Activated CD8-positive, alpha-beta memory T cell treated with anti-CD3 and anti-CD28 coated beads for 24 hours (primary cell): ENCODE measurements around the gene PCDHGC3.
A peak's percentile ranks its signal among the peaks of the same experiment; 100 is the strongest.

Experiments
- DNase-seq: peaks from one replicate; pipeline ENCODE4 v3.0.0-alpha.2; 2020

PCDHGC3 gene

DNA sequence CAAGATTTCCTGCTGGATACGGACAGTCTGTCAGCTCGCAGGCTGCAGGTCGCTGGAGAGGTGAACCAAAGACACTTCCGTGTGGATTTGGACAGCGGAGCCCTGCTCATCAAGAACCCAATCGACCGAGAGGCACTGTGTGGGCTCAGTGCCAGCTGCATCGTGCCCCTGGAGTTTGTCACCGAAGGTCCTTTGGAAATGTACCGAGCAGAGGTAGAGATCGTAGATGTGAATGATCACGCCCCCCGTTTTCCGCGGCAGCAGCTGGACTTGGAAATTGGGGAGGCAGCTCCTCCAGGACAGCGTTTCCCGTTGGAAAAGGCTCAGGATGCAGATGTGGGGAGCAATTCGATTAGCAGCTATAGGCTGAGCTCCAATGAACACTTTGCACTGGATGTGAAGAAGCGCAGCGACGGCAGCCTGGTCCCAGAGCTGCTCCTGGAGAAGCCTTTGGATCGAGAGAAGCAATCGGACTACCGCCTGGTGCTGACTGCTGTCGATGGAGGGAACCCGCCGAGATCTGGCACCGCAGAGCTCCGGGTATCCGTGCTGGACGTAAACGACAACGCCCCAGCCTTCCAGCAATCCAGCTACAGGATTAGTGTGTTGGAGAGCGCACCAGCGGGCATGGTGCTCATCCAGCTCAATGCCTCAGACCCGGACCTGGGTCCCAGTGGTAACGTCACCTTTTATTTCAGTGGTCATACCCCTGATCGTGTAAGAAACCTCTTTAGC is 9.7 kb downstream of the PCDHGC3 start:
- DNase-seq: peak; percentile 54

DNA sequence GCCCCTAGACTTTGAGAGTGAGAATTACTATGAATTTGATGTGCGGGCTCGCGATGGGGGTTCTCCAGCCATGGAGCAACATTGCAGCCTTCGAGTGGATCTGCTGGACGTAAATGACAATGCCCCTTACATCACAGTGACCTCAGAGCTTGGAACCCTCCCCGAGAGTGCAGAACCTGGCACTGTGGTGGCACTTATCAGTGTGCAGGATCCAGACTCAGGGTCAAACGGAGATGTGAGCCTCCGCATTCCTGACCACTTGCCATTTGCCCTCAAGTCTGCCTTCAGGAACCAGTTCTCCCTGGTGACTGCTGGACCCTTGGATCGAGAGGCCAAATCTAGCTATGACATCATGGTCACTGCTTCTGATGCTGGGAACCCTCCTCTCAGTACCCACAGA is 10.3 kb downstream of the PCDHGC3 start:
- DNase-seq: peak; percentile 47

DNA sequence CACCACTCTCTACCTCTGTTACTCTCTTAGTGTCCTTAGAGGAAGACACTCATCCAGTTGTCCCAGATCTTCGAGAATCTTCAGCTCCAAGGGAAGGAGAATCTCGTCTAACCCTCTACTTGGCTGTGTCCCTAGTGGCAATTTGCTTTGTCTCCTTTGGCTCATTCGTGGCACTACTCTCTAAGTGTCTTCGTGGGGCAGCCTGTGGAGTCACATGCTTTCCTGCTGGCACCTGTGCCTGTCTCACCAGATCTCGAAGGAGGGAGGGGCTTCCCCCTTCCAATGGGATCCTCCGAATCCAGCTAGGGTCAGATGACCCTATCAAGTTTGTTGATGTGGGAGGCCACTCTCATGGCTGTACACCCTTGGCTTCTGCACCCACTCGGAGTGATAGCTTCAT is 11.4 kb downstream of the PCDHGC3 start:
- peak; percentile 48 for DNase-seq

DNA sequence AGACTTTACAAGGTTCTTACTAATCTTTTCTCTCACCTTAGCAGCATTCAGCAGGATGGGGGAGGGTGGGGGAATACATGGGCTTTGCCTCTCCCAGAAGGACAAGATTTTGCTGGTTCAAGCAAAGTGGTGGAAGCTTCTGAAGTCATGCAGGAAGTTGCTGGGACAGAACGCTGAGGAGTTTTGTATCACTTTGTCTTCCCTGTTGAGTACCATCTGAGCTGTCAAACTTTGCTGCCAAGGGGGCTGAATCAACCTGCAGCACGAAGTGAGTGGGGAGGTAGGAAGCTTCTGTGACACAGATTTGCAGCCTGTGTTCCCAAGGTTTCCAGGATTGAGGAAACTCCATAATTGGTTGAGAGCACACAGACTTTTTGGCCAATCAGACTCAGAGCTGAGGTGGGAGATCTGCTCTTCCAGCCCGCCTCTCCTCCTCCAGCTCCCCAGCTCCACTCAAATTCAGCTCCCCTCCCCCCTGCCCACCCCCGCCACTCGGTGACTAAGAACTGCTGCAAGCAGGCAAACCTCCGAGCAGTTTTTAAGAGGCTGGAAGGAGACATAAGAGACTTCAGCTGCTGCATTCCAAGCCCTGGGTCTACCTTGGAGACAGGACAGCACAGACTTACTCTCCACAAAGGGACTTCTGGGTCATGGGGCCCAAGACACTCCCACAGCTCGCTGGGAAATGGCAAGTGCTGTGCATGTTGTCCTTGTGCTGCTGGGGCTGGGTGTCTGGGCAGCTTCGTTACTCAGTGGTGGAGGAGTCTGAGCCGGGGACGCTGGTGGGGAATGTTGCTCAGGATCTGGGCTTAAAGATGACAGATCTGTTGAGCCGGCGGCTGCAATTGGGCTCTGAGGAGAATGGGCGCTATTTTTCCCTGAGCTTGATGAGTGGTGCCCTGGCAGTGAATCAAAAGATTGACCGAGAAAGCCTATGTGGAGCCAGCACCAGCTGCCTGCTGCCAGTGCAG is 13.1 kb downstream of the PCDHGC3 start, which contains the start of gene PCDHGC5:
PCDHGC5 (plus strand) TSS at position 491 of the 971 bp plus-strand sequence; CDS start at position 651, 160 bp downstream.
- peak; percentile 28 for DNase-seq

DNA sequence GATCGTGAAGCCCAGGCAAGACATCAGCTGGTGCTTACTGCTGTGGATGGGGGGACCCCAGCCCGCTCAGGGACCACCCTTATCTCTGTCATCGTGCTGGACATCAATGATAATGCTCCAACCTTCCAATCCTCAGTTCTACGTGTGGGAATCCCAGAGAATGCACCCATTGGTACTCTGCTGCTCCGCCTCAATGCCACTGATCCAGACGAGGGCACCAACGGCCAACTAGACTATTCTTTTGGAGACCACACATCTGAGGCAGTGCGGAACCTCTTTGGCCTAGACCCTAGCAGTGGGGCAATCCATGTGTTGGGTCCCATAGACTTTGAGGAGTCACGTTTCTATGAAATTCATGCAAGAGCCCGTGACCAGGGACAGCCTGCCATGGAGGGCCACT is 14.1 kb downstream of the PCDHGC3 start:
- DNase-seq: no peak

DNA sequence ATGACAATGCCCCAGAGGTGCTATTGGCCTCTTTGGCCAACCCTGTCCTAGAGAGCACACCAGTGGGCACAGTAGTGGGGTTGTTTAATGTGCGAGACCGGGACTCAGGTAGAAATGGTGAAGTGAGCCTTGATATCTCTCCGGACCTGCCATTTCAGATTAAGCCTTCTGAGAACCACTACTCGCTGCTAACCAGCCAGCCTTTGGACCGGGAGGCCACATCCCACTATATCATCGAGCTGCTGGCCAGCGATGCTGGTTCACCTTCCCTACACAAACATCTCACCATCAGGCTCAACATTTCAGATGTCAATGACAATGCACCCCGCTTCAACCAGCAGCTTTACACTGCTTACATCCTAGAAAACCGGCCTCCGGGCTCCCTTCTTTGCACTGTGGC is 14.5 kb downstream of the PCDHGC3 start:
- no peak for DNase-seq

DNA sequence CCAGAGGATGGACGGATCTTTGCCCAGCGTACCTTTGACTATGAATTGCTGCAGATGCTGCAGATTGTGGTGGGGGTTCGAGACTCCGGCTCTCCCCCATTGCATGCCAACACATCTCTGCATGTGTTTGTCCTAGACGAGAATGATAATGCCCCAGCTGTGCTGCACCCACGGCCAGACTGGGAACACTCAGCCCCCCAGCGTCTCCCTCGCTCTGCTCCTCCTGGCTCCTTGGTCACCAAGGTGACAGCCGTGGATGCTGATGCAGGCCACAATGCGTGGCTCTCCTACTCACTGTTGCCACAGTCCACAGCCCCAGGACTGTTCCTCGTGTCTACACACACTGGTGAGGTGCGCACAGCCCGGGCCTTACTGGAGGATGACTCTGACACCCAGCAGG is 15.0 kb downstream of the PCDHGC3 start:
- DNase-seq: no peak

DNA sequence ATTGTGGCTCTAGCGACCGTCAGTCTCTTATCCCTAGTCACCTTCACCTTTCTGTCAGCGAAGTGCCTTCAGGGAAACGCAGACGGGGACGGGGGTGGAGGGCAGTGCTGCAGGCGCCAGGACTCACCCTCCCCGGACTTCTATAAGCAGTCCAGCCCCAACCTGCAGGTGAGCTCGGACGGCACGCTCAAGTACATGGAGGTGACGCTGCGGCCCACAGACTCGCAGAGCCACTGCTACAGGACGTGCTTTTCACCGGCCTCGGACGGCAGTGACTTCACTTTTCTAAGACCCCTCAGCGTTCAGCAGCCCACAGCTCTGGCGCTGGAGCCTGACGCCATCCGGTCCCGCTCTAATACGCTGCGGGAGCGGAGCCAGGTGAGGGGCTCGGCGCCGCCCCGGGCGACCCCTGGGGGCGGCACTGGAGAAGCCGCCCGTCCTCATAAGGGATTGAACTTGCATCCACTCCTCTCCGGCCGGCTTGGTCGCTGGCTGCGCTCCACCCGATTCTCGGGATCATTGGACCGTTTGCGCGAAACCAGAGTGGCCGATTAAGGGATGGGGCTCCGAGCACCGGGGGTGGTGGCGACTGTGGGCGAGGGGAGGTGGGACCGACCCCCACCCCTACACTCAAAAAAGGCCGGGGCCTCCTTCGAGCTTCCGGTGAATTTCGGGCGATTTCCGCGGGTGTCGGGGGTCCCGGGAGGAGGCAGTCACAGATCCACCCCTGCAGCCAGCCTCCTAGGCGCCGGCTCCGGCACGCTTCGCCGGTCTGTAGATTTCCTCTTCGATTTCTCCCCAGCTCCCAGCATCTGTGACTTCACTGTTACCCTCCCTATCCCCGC is 15.8 kb downstream of the PCDHGC3 start:
- DNase-seq: no peak

DNA sequence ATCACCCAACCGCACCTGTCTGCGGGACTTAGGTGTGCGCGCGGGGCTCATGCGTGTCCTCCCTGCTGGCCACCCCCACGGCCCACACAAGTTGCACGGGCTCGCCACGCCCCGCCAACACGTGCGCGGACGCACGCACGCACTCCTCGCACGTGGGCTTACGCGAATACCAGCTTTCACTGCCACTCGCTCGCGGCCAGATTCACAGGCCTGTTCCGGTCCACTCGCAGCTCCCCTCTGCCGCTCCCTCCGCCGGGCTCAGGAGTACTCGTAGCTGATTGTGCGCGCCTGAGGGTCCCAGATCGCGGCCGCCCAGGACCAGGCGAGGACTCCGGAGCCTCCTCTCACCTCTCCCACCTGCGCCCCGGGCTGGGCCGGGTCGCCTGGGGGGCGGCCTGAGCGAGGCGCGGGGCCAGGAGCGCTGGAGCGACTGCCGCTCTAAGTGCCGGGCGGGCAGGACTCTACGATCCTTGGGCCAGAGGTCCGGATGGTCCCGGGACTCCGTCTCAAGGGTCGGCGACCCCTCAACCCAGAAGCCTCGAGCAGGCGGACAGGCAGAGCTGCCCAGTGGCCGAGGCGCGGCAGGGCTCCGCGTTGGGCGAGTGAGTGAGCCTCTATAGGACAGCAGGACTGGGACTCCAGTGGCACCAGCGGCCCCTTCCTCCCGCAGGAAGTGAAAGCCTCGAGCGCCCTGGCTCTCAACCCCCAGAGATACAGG is 16.6 kb downstream of the PCDHGC3 start:
- DNase-seq: no peak

DNA sequence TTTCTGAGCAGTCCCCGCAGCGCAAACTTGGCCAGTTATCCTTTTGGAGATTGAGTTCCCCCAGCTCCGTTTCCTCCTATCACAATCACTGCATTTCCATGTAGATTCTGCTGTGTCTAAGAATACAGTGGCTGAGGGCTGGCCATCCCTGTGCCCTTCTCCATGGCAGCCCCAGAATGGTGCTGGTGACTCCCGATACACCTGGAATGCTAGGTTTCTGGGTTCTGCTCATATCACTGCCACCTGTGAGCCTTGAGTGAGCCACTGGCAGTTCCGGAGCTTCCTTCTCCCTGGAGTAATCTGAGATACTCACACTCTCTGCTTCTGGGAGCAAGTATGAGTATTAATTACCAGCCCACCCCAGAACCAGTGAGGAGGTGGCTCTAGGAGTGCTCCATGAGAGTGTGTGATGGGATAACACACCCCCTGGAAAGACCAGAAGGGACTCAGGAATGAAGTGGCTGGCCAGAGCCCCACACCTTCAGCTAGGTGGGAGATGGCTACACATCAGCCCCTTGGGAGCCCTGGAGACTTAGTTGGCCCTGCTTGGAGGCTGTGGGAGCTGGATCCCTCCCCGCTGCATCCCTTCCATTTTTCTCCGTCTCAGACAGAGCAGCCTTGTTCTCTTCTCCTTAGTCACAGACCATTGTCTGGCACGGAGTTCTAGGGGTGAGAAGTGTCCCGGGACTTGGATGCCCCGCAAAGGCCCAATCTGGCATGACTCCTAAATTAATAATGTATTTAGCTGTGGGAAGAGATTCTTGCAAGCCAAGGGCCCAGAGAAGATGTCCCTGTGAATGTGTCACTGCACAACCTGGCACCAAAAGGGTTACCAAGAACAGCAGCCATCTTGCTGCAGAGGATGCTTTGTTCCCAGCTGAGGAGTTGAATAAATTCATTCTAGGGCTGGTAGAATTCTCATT is 18.0 kb downstream of the PCDHGC3 start:
- DNase-seq: no peak

DNA sequence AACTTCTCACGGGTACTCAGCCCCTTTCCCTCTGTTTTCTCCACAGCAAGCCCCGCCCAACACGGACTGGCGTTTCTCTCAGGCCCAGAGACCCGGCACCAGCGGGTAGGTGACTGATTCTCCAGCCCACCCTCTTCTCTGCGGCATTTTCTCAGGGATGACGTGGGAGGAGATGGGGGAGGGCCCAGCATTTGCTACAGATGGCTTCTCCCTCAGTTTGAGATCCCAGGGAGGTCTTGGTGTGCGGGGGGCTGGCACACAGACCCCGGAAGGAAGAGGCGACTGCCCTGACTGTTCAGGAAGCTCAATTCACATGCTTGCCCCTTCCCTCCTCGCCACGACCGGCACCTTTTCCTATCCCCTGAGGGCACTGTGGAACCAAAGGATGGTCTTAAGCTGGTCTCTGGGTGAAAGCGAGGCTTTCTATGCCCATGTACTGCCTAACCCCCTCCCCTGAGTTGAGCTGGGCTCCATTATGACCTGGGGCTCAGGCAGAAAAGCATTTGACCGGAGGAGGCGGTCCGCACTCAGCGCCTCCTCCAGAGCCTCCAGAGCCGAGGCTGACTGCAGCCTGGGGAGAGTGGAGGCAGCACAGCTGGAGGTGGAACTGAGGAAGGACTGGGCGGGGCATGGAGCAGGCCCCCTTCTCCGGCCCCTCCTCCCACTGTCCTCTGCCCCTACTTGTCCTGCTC is 19.1 kb downstream of the PCDHGC3 start:
- no peak for DNase-seq

DNA sequence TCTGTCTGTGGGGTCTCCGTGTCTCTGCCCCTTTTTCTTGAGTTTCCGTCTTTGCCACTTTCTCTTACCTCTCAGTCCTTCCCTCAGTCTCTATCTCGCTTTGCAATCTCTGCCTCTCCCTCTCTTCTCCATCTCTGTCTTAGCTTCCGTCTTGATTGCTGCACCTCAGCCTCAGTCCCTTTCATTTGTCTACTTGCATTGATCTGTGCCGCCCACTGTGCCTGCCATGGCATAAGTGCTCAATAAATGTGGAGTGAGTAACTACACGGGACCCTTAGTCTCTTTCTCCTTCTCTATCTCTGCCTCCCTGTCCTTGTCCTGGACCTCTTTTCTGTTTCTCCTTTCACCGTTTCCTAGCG is 19.7 kb downstream of the PCDHGC3 start:
- no peak for DNase-seq

DNA sequence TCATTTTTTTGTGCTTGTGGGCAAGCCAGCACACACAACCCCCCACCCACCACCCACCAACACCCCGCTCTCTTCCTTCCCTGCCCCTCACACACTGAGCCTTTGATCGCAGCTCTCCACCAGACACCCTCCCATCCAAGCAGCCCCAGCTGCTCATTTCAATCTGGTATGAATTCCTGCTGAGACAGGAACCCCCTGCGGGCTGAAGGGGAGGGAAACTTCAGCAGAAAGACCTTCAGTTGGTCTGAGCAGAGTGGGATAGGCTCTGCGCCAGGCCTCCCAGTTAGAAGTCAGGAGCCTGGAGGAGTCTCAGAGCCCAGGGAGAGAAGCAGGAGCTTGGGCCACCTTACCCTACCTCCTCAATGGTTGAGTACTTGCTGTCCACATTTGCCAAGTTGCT is 20.3 kb downstream of the PCDHGC3 start:
- DNase-seq: no peak

DNA sequence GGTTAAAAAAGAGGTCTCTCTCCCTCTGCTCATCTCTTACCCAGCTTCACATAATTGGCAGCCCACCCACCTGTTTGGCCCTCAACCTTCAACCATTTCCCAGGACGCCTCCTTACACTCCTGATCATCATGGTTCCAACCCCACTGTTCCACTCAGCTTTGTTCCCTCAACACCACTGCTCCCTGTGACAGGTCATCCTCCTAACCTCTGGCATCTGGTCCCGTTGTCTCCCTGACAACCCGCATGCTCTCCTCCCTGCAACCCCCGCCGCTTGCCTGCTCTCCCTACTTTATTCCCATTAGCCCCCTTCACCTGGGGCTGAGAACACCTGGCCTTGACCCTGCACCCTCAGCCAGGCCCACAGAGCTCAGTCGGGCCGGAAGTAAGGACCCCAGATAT is 26.0 kb downstream of the PCDHGC3 start:
- DNase-seq: no peak

DNA sequence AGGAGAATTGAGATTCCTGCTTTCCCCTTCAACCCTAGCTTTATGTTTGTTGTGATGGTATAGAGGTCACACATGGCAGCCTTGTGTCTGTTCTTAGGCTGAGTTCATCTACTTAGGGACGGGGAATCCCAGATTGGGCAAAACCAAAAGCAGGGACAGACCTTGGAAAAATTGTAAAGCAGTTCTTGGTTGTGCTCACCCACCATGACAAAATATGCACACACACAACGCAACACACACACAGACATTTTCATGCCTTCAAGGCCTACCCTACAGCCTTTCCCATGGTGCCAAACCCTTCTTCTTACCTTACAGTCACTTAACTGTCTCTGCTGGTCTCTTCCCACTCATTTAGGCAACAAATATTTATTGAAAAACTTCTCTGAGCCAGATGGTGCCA is 27.9 kb downstream of the PCDHGC3 start:
- no peak for DNase-seq

DNA sequence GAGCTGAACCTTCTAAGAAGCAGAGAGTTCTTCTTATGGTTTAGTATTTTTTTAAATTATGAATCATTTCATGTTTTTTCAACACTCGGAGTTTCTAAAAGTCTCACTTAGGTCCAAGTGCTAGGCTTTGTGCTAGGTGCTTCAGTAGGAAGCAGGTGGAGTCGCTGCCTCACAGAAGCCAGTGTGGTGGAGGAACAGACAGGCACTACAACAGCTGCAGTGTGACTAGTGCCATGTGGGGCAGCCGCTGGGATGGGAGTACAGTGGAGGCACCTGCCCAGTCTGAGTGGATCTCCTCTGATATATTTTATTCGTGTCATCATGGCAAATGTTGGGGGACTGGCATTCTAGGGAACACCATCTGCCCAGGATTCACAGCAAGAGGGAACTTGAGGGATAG is 28.4 kb downstream of the PCDHGC3 start:
- no peak for DNase-seq

DNA sequence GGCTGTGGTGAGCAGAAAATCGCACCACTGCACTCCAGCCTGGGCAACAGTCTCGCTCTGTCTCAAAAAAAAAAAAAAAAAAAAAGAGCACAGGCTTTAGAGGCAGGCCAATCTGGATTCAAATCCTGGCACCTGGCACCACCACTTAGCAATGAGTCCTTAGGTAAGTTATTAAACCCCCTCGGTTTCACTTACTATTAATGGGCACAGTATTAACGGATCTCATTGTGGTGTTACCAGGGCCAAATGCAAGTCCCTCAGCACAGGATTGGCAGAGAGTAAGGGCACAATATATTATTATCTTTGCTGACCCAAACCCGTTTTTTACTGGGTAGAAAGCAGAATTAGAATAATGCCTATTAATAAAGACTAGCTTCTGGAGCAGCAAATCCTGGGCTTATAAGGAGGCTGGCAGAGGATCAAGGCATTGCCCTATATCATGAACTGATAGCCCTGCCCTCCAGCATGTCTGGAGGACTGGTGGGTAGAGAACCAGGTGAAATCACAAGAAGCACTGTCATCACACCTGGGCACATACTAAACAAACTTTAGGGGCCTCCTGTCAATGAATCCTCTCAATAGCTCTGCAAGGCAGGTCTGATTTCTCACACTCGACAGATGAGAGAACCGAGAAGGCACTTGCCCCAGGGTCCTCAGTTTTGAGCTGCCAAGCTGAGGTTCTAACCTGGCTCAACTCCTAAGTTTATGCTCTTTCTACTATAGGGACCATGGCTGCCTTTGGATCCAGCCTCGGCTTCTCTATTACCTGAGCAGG is 30.8 kb downstream of the PCDHGC3 start:
- no peak for DNase-seq

DNA sequence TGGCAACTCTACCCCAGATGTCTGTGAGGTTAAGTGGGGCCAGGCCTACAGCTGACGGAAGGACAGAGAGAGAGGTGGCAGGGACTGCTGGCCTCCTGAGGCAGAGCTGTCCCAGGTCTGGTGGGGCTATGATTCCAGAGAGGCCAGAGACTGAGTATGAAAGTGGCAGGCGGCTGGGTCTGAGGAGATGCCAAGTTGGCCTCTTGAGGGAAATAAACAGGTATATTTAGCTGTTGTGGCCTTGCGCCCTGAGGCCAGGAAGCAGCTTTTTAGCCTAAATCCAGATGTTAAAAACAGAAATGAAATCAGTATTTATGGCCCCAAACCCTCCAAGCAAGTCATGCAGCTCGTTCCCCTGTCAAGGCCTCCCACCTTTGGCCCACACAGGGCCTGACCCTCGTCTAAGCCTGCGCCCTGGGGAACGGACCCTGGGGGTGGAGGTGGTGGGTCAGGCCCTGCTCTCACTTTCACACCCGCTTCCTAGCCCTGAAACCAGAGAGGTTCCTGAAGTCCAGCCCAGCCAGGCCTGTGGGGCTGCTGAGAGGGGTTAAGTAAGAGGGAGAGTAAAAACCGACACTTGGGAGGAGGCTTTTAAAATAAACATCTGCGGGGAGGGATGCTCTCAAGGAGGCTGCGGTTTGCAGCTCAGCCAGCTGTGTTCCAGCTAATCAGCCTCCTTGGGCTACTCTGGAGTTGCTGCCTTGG is 31.8 kb downstream of the PCDHGC3 start:
- no peak for DNase-seq

DNA sequence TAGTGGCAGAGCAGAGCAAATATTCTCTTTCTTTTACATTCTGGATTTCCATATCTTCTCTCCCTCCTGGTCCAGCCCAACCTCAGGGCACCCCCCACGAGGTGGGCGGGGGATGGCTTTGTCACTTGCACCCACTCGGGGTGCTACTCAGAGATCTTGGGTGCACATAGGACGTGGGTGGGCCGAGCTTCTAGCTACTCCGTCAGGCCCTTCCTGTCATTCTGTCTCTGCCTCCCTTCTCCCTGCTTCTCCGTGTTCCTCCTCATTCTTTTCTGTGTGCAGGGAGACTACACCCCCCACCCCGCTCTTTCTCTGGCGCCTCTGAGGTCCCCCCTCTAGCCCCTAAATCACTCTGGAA is 32.7 kb downstream of the PCDHGC3 start:
- DNase-seq: no peak
